SK-N-SH (cell line): ENCODE measurements around the gene SOWAHA. TPM values are rescaled to one million over a fixed set of nuclear protein-coding genes. Genes with fewer than 3 reads are reported as not detected.

Experiments
- CTCF ChIA-PET: fragments of 300-600, 350-600 bp; formaldehyde crosslinking; extraction: SDS; loops from one replicate; lab custom pipeline; 2021; lab: Yijun Ruan, JAX
- POLR2A ChIA-PET: fragments of 350-600 bp; sonication (Branson Sonifier 250); formaldehyde crosslinking; extraction: SDS; loops from one replicate; lab custom pipeline; 2020; ENCODE audit warnings: antibody characterized with exemption, inconsistent platforms; lab: Yijun Ruan, JAX
- DNase-seq: peaks from one replicate; pipeline ENCODE4 v3.0.0; 2012
- H2AFZ ChIP-seq: fragments of 200-600 bp; sonication (generic); 2 replicates; pipeline ENCODE4 v1.8.1; 2016; ENCODE audit warnings: antibody characterized with exemption, mild to moderate bottlenecking, low read depth
- H3F3A ChIP-seq: fragments of 200-600 bp; sonication (generic); replicated peaks from 2 replicates; pipeline ENCODE3; 2016; ENCODE audit warnings: antibody characterized with exemption, mild to moderate bottlenecking; ENCODE audit not compliant: insufficient read depth
- H3K27ac ChIP-seq, 2 experiments: fragments of 200-500 bp in 1 of 2; fragments of 200-600 bp in 1 of 2; sonication (Bioruptor generic) in 1 of 2; sonication (generic), shearing (Covaris generic) in 1 of 2; 2 replicates each; pipeline versions ENCODE4 v1.5.1 to v1.6.1; 2014 to 2016; ENCODE audit warnings: low read depth in 2 of 2, inconsistent platforms in 1 of 2, low read length in 1 of 2, mild to moderate bottlenecking in 1 of 2, mixed read lengths in 1 of 2
- H3K27me3 ChIP-seq: fragments of 200-600 bp; sonication (generic), shearing (Covaris generic); 2 replicates; pipeline ENCODE4 v1.6.1; 2016; ENCODE audit warnings: mixed run types; ENCODE audit not compliant: insufficient read depth
- H3K36me3 ChIP-seq, 2 experiments: fragments of 200-500 bp in 1 of 2; fragments of 200-600 bp in 1 of 2; sonication (Bioruptor generic) in 1 of 2; sonication (generic) in 1 of 2; replicated peaks in 1 of 2; 2 replicates each; pipeline versions ENCODE3 to v1.5.1; 2014 to 2016; ENCODE audit warnings: low read length in 1 of 2, mild to moderate bottlenecking in 1 of 2; ENCODE audit not compliant: insufficient read depth in 2 of 2, control insufficient read depth in 1 of 2
- H3K4me1 ChIP-seq, 2 experiments: fragments of 200-500 bp in 1 of 2; fragments of 200-600 bp in 1 of 2; sonication (Bioruptor generic) in 1 of 2; sonication (generic), shearing (Covaris generic) in 1 of 2; 2 replicates each; pipeline versions ENCODE4 v1.5.1 to v1.6.1; 2014 to 2016; ENCODE audit warnings: low read depth in 1 of 2, low read length in 1 of 2, mixed run types in 1 of 2; ENCODE audit not compliant: insufficient read depth in 2 of 2, control insufficient read depth in 1 of 2
- H3K4me2 ChIP-seq: fragments of 200-600 bp; sonication (generic), shearing (Covaris generic); 2 replicates; pipeline ENCODE4 v1.6.1; 2017; ENCODE audit warnings: mixed run types
- H3K4me3 ChIP-seq, 2 experiments: fragments of 200-500 bp in 1 of 2; fragments of 200-600 bp in 1 of 2; sonication (Bioruptor generic) in 1 of 2; sonication (generic), shearing (Covaris generic) in 1 of 2; 2 replicates each; pipeline versions ENCODE4 v1.5.1 to v1.8.1; 2014 to 2016; ENCODE audit warnings: low read depth in 2 of 2, inconsistent platforms in 1 of 2, low read length in 1 of 2, mild to moderate bottlenecking in 1 of 2, mixed read lengths in 1 of 2, moderate library complexity in 1 of 2
- H3K79me2 ChIP-seq: fragments of 200-600 bp; sonication (generic); 2 replicates; pipeline ENCODE4 v1.8.1; 2017; ENCODE audit warnings: mild to moderate bottlenecking; ENCODE audit not compliant: insufficient read depth
- H3K9ac ChIP-seq: fragments of 200-600 bp; sonication (generic); 2 replicates; pipeline ENCODE4 v1.6.1; 2017; ENCODE audit warnings: mixed run types
- H3K9me2 ChIP-seq: fragments of 200-600 bp; sonication (generic); 2 replicates; pipeline ENCODE4 v1.6.1; 2017; ENCODE audit warnings: mixed run types
- H3K9me3 ChIP-seq: fragments of 200-600 bp; sonication (generic); 2 replicates; pipeline ENCODE4 v1.6.1; 2017; ENCODE audit warnings: mixed run types, mild to moderate bottlenecking, moderate library complexity
- H4K20me1 ChIP-seq: fragments of 200-600 bp; sonication (generic); 2 replicates; pipeline ENCODE4 v1.6.1; 2017; ENCODE audit warnings: mild to moderate bottlenecking, mixed run types; ENCODE audit not compliant: insufficient read depth
- CTCF ChIP-seq: fragments of 200-600 bp; sonication (generic); IDR thresholded peaks from 2 replicates; pipeline ENCODE4 v1.6.1; 2017; ENCODE audit warnings: antibody characterized with exemption, mild to moderate bottlenecking, moderate library complexity
- FOXJ3 ChIP-seq: sonication (generic); formaldehyde crosslinking; IDR thresholded peaks from 2 replicates; pipeline ENCODE4 v1.5.1; 2020; ENCODE audit warnings: mild to moderate bottlenecking, missing genetic modification reagents
- IRF3 ChIP-seq: fragments of 150-350 bp; IDR thresholded peaks from 2 replicates; pipeline ENCODE4 v1.6.1; 2016; ENCODE audit warnings: mild to moderate bottlenecking, low read depth, low read length
- JUND ChIP-seq: IDR thresholded peaks from 2 replicates; pipeline ENCODE4 v1.4.0; 2012
- MAX ChIP-seq: IDR thresholded peaks from 2 replicates; pipeline ENCODE4 v1.4.0; 2012; ENCODE audit warnings: low read depth
- MEF2A ChIP-seq: IDR thresholded peaks from 2 replicates; pipeline ENCODE4 v1.4.0; 2012; ENCODE audit warnings: low read depth, borderline replicate concordance
- MXI1 ChIP-seq: IDR thresholded peaks from 2 replicates; pipeline ENCODE4 v1.6.1; 2012; ENCODE audit warnings: mild to moderate bottlenecking, low read depth, low read length, improper control_type of control experiment
- NFIC ChIP-seq: IDR thresholded peaks from 2 replicates; pipeline ENCODE4 v1.4.0; 2012; ENCODE audit warnings: borderline replicate concordance
- PBX3 ChIP-seq: IDR thresholded peaks from 2 replicates; pipeline ENCODE4; 2012
- POLR2AphosphoS5 ChIP-seq: IDR thresholded peaks from 2 replicates; pipeline ENCODE4 v1.6.1; 2012; ENCODE audit warnings: low read depth, low read length
- RFX5 ChIP-seq: IDR thresholded peaks from 2 replicates; pipeline ENCODE4 v1.6.1; 2012; ENCODE audit warnings: mild to moderate bottlenecking, improper control_type of control experiment, low read length
- RXRA ChIP-seq: IDR thresholded peaks from 2 replicates; pipeline ENCODE4 v1.4.0; 2012; ENCODE audit warnings: low read depth, mild to moderate bottlenecking, borderline replicate concordance
- SIN3A ChIP-seq: IDR thresholded peaks from 2 replicates; pipeline ENCODE4 v1.6.1; 2012; ENCODE audit warnings: low read depth, mild to moderate bottlenecking, low read length, moderate library complexity, borderline replicate concordance
- SMC3 ChIP-seq: IDR thresholded peaks from 2 replicates; pipeline ENCODE4 v1.6.1; 2012; ENCODE audit warnings: low read depth, low read length, improper control_type of control experiment
- WGBS: methylation state at CpG from one replicate; pipeline ENCODE4 v1.1.6; 2017; ENCODE audit warnings: low lambda C conversion rate; 5-methylcytosine and 5-hydroxymethylcytosine counted together
- polyA plus RNA-seq, 3 experiments: library from polyadenylated mRNA; depleted of rRNA; stranded (reverse); fragments of >200 nt; gene quantifications; 2 replicates each; pipeline ENCODE4 v1.2.3, GENCODE V29; 2012

Gene SOWAHA
- polyA plus RNA-seq, 1 of the 3 experiments (the other 2 are of a cell fraction): 0.30 TPM

GRCh38 chr5:132813599-132814502, 749 bp downstream of the SOWAHA start:
- Histone ChIP-seq H3K9me3 (no peaks in the 10 kb centered on the region), H3K27me3 (no peaks in the 10 kb centered on the region), H3F3A (peaks cover 20% of the 10 kb centered on the region), H3K4me2 (peak overlapping the region; percentile 69; the same call in 1 of the 2 replicates), H4K20me1 (no peaks in the 10 kb centered on the region), H3K27ac (no peak overlapping the region), H2AFZ (0 out of 2 replicates have a peak overlapping the region, but pooled peaks have one; percentile 59), H3K79me2 (no peaks in the 10 kb centered on the region), H3K36me3 (no peaks in the 10 kb centered on the region), H3K9me2 (no peaks in the 10 kb centered on the region), H3K4me3 (peak overlapping the region; percentile 59 to 61; a peak in 3 of 4 replicates), H3K9ac (no peak overlapping the region), H3K4me1 (peaks cover 0 to 2% of the 10 kb centered on the region in 2 experiments; a peak in 2 of 4 replicates)
- TF ChIP-seq MAX (peak; percentile 59), FOXJ3 (CRISPR knock-in tag) (no peak)
- peak; percentile 86 for DNase-seq
- ChIA-PET CTCF (interaction anchor here (0.6 to 3.0 kb wide), 11 partner anchors 11 to 428 kb away, joined by 3 to 28 read pairs (median 4); partner anchors contain the start of gene SHROOM1), POLR2A (no interaction called here)
- WGBS: 56% methylated on average over 11 of the region's 110 CpGs

GRCh38 chr5:132814503-132815294, 1.6 kb downstream of the SOWAHA start:
- H3K79me2 ChIP-seq: no peaks in the 10 kb centered on the region
- H3K27me3 ChIP-seq: no peaks in the 10 kb centered on the region
- no peak overlapping the region for H3K9ac ChIP-seq
- 96% methylated on average over 24 of the region's 81 CpGs for WGBS
- ChIA-PET CTCF (interaction anchor here (0.8 to 3.0 kb wide), 9 partner anchors 10 to 428 kb away, joined by 3 to 28 read pairs (median 5); partner anchors contain the start of genes CCNI2 and SHROOM1), POLR2A (interaction anchor here (0.6 kb wide), 1 partner anchor 59 kb away, joined by 3 read pairs; no protein-coding TSS in a partner anchor)
- no peak for TF ChIP-seq JUND
- no peak for TF ChIP-seq RFX5
- TF ChIP-seq IRF3: no peak
- TF ChIP-seq MEF2A: no peak
- TF ChIP-seq RXRA: no peak
- TF ChIP-seq NFIC: no peak
- TF ChIP-seq CTCF: no peak
- no peak for TF ChIP-seq SIN3A
- no peak for TF ChIP-seq MXI1
- no peak for TF ChIP-seq PBX3
- no peak for TF ChIP-seq POLR2AphosphoS5
- TF ChIP-seq SMC3: no peak
- H3K4me1 ChIP-seq: no peaks in the 10 kb centered on the region; a peak in 2 of 4 replicates
- no peak for DNase-seq
- no peaks in the 10 kb centered on the region for H3K36me3 ChIP-seq
- H3K9me2 ChIP-seq: no peaks in the 10 kb centered on the region
- H4K20me1 ChIP-seq: no peaks in the 10 kb centered on the region
- peaks cover 20% of the 10 kb centered on the region for H3F3A ChIP-seq
- no peaks in the 10 kb centered on the region for H3K9me3 ChIP-seq
- H2AFZ ChIP-seq: no peak overlapping the region
- H3K27ac ChIP-seq: no peak overlapping the region
- H3K4me2 ChIP-seq: no peak overlapping the region
- H3K4me3 ChIP-seq: no peak overlapping the region
